Central memory CD8-positive, alpha-beta T cell (primary cell): Measurements from ENCODE around the gene ANKMY1.
A peak's percentile ranks its signal among the peaks of the same experiment; 100 is the strongest.

Experiments
- ATAC-seq: fragments of 150-1000 bp; cut with Tn5 transposase; replicated peaks from 2 replicates; pipeline ENCODE4 v1.10.0; 2022; ENCODE audit warnings: mild to moderate bottlenecking, moderate FRiP score, moderate number of reproducible peaks; ENCODE audit not compliant: poor library complexity, severe bottlenecking; ENCODE audit errors: extremely low read depth
- DNase-seq, 2 donors: peaks; one replicate each; pipeline ENCODE4 v3.0.0; 2021; ENCODE audit warnings: low spot score in 2 of 2
- H3K27ac Mint-ChIP-seq: one replicate; pipeline ENCODE4 v1.8.0; 2022; ENCODE audit warnings: low read depth, mild to moderate bottlenecking, moderate library complexity, mixed read lengths
- H3K27me3 Mint-ChIP-seq: one replicate; pipeline ENCODE4 v1.8.0; 2022; ENCODE audit warnings: mixed read lengths
- H3K36me3 Mint-ChIP-seq: one replicate; pipeline ENCODE4 v1.8.0; 2022; ENCODE audit warnings: mild to moderate bottlenecking, moderate library complexity, mixed read lengths; ENCODE audit not compliant: insufficient read depth
- H3K4me1 Mint-ChIP-seq: one replicate; pipeline ENCODE4 v1.8.0; 2022; ENCODE audit warnings: mixed read lengths
- H3K4me3 Mint-ChIP-seq: one replicate; pipeline ENCODE4 v1.8.0; 2022; ENCODE audit warnings: mild to moderate bottlenecking, moderate library complexity, mixed read lengths
- H3K9me3 Mint-ChIP-seq: one replicate; pipeline ENCODE4 v1.8.0; 2022; ENCODE audit warnings: mixed read lengths

ANKMY1 gene

GRCh38 chr2:240591226-240591625 lies 33.4 kb upstream of the ANKMY1 start:
- Mint-ChIP-seq H3K27ac (peak overlapping the region; percentile 19), H3K9me3 (no peaks in the 10 kb centered on the region), H3K36me3 (peaks cover 20% of the 10 kb centered on the region), H3K4me3 (no peak overlapping the region), H3K27me3 (no peaks in the 10 kb centered on the region), H3K4me1 (peaks cover 21% of the 10 kb centered on the region)
- DNase-seq, result no peak
- ATAC-seq, result no peak

DNA sequence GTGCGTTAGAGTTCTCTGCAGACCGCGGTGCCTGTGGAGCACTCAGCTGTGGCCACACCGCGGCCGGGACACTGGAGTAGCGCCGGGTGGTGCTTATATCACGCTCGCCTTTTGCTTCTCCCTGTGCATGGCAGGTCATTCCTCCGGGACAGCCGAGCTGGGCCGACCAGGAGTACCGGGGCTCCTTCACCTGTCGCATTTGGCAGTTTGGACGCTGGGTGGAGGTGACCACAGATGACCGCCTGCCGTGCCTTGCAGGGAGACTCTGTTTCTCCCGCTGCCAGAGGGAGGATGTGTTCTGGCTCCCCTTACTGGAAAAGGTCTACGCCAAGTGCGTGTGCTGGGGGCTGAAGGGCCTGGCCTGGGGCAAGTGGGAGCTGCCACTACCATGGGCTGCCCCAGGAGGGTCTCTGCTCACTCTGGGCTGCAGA lies 32.9 kb upstream of the ANKMY1 start:
- no peak for DNase-seq
- Mint-ChIP-seq H3K36me3 (peaks cover 19% of the 10 kb centered on the region), H3K27ac (no peak overlapping the region), H3K27me3 (no peaks in the 10 kb centered on the region), H3K4me3 (no peak overlapping the region), H3K9me3 (no peaks in the 10 kb centered on the region), H3K4me1 (peaks cover 26% of the 10 kb centered on the region)
- no peak for ATAC-seq

GRCh38 chr2:240589850-240590525 lies 32.2 kb upstream of the ANKMY1 start:
- no peaks in the 10 kb centered on the region for H3K27me3 Mint-ChIP-seq
- DNase-seq (no peak), ATAC-seq (no peak)
- no peaks in the 10 kb centered on the region for H3K9me3 Mint-ChIP-seq
- peaks cover 28% of the 10 kb centered on the region for H3K4me1 Mint-ChIP-seq
- no peak overlapping the region for H3K4me3 Mint-ChIP-seq
- peaks cover 18% of the 10 kb centered on the region for H3K36me3 Mint-ChIP-seq
- H3K27ac Mint-ChIP-seq, result no peak overlapping the region

DNA sequence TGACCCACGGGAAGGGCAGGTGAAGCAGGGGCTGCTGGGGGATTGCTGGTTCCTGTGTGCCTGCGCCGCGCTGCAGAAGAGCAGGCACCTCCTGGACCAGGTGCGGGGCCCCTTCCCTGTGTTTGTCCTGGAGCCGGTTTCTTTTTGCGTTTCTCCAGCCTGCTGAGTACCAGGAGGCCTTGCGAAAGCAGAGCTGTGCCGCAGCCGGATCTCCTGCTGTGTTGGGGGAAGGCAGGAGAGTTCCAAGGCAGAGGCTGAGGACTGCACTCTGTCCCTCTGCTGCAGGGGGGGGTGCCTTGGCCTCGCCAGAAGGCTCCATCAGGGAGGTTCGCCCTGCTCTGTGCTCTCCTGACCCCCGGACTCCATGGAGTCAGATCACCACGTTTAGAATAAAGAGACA lies 31.6 kb upstream of the ANKMY1 start:
- no peaks in the 10 kb centered on the region for H3K27me3 Mint-ChIP-seq

DNA sequence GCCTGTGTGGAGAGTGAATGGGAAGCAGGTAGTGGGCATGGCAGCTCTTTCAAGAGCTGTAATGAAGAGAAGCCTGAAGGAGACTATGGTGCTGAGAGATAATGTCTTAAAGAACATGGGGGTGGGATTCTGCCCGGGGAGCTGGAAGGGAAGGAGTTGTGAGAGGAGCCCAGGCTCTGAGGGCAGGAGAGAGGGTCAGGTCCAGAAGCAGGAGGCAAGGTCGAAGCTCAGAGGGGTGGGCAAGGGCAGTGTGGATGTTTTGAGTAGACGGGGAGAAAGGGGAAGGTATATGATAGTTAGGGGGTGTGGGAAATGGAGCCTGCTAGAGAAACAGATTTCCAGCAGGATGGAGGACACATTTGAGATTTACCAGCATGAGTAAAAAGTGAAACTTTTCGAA lies 30.9 kb upstream of the ANKMY1 start:
- Mint-ChIP-seq H3K9me3 (no peaks in the 10 kb centered on the region), H3K27me3 (no peaks in the 10 kb centered on the region), H3K27ac (no peak overlapping the region), H3K4me3 (peak overlapping the region; percentile 93), H3K36me3 (peaks cover 17% of the 10 kb centered on the region), H3K4me1 (peaks cover 34% of the 10 kb centered on the region)
- no peak for ATAC-seq
- no peak for DNase-seq

More for the DNA sequence above, 31.6 kb upstream of the ANKMY1 start:
- Mint-ChIP-seq H3K27ac (no peak overlapping the region), H3K36me3 (peaks cover 20% of the 10 kb centered on the region), H3K4me1 (peaks cover 33% of the 10 kb centered on the region), H3K9me3 (no peaks in the 10 kb centered on the region), H3K4me3 (no peak overlapping the region)
- DNase-seq (no peak), ATAC-seq (no peak)

DNA sequence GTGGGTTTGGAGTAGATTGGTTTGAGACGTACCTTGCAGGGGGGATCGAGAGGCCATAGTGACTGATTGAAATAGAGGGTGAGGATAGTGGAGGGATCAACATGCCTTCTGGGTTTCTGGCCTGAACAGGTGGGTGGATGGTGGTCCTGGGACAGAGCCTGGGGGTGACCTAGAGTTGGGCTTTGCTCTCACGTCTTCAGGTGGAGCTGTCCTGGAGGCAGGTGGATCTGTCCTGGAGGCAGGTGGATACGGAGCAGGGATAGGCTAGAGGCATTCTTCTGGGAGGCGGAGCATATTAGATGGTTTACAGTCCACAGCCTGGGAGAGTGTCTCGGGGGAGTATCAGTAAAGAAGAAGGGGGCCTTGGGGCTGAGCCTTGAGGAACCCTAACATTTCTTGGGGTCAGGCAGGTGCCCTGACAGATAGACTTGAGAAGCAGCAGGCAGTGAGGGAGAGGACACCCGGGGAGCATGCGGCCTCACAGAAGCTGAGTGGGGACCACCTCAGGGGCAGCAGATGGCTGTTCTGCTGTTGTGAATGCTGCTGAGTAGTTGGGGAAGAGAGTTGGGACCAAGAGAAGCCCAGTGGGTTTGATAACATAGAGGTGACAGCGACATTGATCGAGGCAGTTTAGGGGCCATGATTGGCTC lies 30.3 kb upstream of the ANKMY1 start:
- Mint-ChIP-seq H3K4me3 (peak overlapping the region; percentile 93), H3K36me3 (peaks cover 19% of the 10 kb centered on the region), H3K27me3 (no peaks in the 10 kb centered on the region), H3K9me3 (no peaks in the 10 kb centered on the region), H3K4me1 (peaks cover 34% of the 10 kb centered on the region), H3K27ac (peak overlapping the region; percentile 93)
- DNase-seq (no peak), ATAC-seq (no peak)

DNA sequence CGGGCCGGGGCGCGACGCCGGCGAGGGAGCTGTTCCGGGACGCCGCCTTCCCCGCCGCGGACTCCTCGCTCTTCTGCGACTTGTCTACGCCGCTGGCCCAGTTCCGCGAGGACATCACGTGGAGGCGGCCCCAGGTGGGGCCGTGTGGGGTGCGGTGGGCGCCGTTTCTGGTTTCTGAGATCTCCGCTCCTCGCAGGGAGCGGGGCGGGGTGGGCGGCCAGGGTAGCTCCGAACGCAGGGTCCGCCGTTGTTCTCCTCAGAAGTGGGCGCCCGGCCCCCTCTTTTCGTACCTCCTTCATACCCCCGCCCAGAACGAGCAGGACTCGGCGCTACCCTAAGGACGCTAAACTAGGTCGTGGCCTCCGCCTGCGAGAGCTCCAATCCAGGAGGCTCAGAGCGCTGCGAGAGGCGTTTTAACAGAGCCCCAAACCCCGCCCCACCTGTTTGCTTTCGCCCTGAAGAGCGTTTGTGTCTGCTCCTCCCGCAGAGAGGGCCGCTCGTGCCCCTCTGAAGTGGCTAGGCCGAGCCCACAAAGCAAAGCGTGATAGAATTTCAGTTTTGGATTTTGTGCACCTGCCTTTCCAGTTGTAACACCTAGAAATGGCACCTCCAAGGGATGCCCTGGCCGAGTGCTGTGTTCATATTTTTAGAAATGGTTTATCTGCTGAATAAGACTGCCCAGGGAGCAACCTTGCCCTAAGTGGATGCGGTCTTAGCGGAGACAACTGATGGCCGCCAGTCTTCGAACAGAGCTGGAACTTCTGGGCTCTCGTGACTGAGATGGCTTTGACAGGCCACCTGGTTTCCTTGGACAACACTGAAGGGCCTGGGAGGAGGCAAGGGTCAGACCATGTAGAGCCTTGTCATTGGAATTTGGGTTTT lies 29.4 kb upstream of the ANKMY1 start:
- peaks cover 34% of the 10 kb centered on the region for H3K4me1 Mint-ChIP-seq
- H3K9me3 Mint-ChIP-seq, result no peaks in the 10 kb centered on the region
- ATAC-seq, result peak; percentile 43
- H3K4me3 Mint-ChIP-seq, result peak overlapping the region; percentile 93
- peaks cover 17% of the 10 kb centered on the region for H3K36me3 Mint-ChIP-seq
- peak; percentile 38 to 45 for DNase-seq
- H3K27me3 Mint-ChIP-seq, result no peaks in the 10 kb centered on the region
- H3K27ac Mint-ChIP-seq, result peak overlapping the region; percentile 93

DNA sequence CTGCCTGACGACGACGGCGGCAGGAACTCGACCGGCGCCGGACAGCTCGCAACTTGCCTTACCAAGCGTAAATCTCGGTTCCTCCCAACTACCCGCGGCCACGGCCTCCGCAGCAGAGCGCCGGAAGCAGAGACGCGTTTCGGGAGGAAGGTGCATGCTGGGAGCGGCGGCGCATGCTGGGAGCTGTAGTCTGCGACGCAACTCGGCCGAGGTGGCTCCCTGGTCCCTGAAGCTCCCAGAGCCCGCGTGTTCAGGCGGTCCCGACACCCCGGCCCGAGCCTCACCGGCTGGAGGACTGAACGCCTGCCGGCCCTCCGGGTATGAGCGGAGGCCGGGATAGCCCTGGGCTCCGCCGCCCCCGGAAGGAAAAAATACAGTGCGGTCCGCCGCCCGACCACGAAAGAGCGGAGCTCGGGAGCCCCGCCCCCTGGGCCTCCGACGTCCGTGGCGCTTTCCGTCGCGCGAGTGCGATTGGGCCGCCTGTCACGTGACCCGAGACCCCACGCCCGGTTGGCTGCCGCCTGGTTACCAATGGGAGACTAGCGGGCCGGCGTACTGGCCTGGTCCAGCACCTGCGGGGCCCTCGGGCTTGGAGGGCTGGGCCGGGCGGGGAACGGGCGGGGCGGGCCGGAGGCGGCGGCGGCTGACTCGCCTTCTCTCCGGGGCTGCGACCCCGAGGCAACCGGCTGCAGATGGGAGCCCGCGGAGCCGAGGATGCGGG lies 28.6 kb upstream of the ANKMY1 start, which contains the start of gene CAPN10:
CAPN10 (plus strand) TSS at position 537 of the 721 bp plus-strand sequence; CDS start at position 715, 178 bp downstream.
- Mint-ChIP-seq H3K27ac (peak within 1 kb of the TSS; percentile 93), H3K4me3 (peak within 1 kb of the TSS; percentile 93), H3K4me1 (peaks cover 40% of the 10 kb centered on the region), H3K27me3 (no peaks in the 10 kb centered on the region), H3K9me3 (no peaks in the 10 kb centered on the region), H3K36me3 (peaks cover 18% of the 10 kb centered on the region)
- ATAC-seq (peak; percentile 87), DNase-seq (peak; percentile 92 to 93)

DNA sequence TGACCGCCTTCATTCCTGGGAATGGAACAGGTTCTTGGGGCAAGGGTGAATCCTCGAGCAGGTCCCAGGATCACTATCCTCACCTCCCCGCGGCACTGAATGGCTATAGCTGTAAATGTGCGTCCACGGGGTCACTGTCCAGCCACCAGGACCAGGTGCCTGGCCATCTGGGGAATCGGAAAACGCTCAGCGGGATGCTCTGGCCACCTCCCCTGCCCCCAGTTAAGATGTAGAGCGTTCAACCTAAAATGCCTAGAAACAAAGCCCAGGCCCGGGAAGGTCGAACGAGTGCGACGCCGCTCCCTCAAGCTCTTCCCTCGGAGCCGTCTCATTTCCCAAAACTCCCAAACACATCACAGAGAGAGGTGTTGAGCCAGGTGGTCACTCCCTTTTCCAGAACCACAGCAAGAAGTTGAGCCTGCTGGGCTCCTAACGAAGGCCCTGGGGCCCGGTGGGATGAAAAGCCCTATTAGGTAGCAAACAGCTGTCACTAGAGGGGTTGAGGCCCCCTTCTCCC lies 28.0 kb upstream of the ANKMY1 start:
- peak overlapping the region; percentile 93 for H3K27ac Mint-ChIP-seq
- no peak for DNase-seq
- peaks cover 40% of the 10 kb centered on the region for H3K4me1 Mint-ChIP-seq
- H3K9me3 Mint-ChIP-seq, result no peaks in the 10 kb centered on the region
- ATAC-seq, result no peak
- peak overlapping the region; percentile 93 for H3K4me3 Mint-ChIP-seq
- H3K27me3 Mint-ChIP-seq, result no peaks in the 10 kb centered on the region
- H3K36me3 Mint-ChIP-seq, result peaks cover 15% of the 10 kb centered on the region

DNA sequence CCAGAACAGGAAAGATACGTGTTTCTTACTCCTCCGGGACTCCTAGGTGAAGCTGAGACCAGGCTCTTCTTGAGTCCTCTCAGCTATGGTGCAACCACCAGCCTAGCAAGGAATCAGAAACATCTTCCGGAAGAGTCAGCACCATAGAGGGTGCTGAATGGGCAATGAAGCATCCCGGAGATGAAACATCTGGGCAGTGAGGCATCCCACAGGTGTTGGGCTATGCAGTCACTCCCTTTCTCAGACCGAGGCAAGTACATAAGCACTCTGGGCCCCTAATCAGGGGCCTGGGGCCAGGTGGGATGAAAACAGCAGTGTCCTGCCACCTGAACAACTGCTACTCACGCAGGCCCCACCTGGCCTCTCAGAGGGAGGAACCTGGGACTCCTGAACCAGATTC lies 27.3 kb upstream of the ANKMY1 start:
- peaks cover 45% of the 10 kb centered on the region for H3K4me1 Mint-ChIP-seq
- H3K36me3 Mint-ChIP-seq, result peaks cover 10% of the 10 kb centered on the region
- ATAC-seq, result no peak
- no peak overlapping the region for H3K27ac Mint-ChIP-seq
- no peak for DNase-seq
- no peaks in the 10 kb centered on the region for H3K9me3 Mint-ChIP-seq
- peak overlapping the region; percentile 93 for H3K4me3 Mint-ChIP-seq
- H3K27me3 Mint-ChIP-seq, result no peaks in the 10 kb centered on the region

DNA sequence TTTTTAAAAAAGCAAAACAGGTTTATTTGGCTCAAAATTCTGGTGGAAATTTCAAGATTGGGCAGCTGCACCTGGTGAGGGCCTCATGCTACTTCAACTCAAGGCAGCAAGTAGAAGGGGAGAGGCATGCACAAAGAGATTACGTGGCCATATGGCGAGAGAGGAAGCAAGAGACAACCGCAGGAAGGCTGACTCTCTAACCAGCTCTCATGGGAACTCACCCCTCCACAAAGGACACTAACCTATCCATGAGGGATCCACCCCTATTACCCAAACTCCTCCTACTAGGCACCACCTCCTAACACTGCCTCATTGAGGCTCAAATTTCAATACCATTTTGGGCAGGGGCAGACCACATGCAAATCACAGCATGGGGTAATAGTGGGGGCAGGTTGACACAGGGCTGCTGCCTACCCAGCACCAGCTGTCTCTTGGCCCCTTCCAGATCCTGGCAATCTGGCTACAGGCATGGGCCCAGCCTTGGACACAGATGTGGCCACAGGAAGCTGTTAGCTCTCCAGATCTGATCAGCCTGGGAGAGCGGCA lies 26.8 kb upstream of the ANKMY1 start:
- Mint-ChIP-seq H3K27me3 (no peaks in the 10 kb centered on the region), H3K9me3 (no peaks in the 10 kb centered on the region), H3K36me3 (peaks cover 8% of the 10 kb centered on the region), H3K4me3 (peak overlapping the region; percentile 93), H3K4me1 (peaks cover 51% of the 10 kb centered on the region), H3K27ac (no peak overlapping the region)
- ATAC-seq (no peak), DNase-seq (no peak)

- no peaks in the 10 kb centered on the region for H3K9me3 Mint-ChIP-seq
- no peak for ATAC-seq
- no peak for DNase-seq
- no peak overlapping the region for H3K27ac Mint-ChIP-seq
- H3K36me3 Mint-ChIP-seq, result peaks cover 11% of the 10 kb centered on the region
- H3K4me1 Mint-ChIP-seq, result peaks cover 52% of the 10 kb centered on the region
- H3K4me3 Mint-ChIP-seq, result no peak overlapping the region
- H3K27me3 Mint-ChIP-seq, result no peaks in the 10 kb centered on the region
These were observed 26.0 kb upstream of the ANKMY1 start for GRCh38 chr2:240583774-240584173.
